GM21381 (cell line): Measurements from ENCODE around the gene ALPP.
"Not testable (repeated sequence)": the region's sequence is repeated elsewhere in the genome, so short reads cannot be mapped to it uniquely, and the experiment has no call there.

Experiments used
- ATAC-seq: cut with Tn5 transposase; IDR thresholded peaks from one replicate; pipeline ENCODE4 v1.9.1; 2021; ENCODE audit warnings: mild to moderate bottlenecking, moderate library complexity; ENCODE audit not compliant: unreplicated experiment

ALPP gene

GRCh38 chr2:232378735-232379151 lies at the start of gene ALPP:
Gene ALPP, plus strand, starts transcription at chr2:232378751. Its CDS starts 52 bp downstream, at chr2:232378803.
- not testable (repeated sequence) for ATAC-seq

- no peak for ATAC-seq
Observed at GRCh38 chr2:232329716-232330067, 48.9 kb upstream of the ALPP start.

GRCh38 chr2:232330068-232330999 lies 48.2 kb upstream of the ALPP start:
- no peak for ATAC-seq

GRCh38 chr2:232331061-232331460 lies 47.5 kb upstream of the ALPP start:
- not testable (repeated sequence) for ATAC-seq

GRCh38 chr2:232331641-232332040 lies 46.9 kb upstream of the ALPP start:
- not testable (repeated sequence) for ATAC-seq

DNA sequence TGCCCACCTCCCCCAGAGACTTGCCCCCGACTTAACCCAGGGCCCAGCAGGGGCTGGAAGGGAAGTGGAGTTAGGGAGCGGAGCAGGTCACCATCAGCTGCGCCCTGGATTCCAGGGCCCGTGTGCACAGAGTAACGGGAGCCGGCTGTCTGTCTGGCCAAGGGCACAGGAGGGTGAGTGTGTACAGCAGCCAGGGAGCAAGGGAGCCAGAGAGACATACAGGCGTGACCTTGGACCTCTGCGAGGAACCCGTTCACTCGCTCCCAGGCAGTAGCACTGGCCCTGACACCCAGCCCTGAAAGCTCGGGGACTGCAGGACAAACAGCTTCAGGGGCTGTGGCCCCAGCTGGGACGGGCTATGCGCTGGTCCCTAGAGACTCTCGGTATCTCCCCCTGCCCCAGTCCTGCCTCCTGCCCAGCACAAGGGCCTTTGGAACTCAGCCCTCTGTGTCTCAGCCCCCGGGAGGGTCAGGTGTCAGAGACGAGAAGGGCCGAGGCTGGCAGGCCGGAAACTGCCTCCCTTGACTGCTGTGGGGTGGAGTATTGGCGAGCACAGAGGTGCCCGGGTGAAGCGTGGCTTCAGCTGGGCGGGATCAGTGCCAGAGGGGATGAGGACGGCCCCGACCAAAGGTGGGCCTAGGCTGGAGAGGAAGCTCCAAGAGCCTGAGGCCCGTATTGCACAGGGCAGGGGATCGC lies 46.2 kb upstream of the ALPP start:
- not testable (repeated sequence) for ATAC-seq

DNA sequence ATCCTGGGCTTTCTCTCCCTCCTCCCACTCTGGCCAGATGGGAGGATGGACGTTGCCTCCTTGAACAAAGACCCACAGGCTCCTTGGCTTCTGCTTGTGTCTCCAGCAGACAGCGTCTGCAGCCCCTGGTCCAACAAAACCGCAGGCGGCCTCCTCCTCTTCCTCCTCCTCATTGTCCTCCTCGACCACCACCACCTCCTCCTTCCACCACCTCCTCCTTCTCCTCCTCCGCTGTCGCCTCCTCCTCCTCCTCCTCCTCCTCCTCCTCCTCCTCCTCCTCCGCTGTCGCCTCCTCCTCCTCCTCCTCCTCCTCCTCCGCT lies 45.7 kb upstream of the ALPP start:
- ATAC-seq, result no peak

DNA sequence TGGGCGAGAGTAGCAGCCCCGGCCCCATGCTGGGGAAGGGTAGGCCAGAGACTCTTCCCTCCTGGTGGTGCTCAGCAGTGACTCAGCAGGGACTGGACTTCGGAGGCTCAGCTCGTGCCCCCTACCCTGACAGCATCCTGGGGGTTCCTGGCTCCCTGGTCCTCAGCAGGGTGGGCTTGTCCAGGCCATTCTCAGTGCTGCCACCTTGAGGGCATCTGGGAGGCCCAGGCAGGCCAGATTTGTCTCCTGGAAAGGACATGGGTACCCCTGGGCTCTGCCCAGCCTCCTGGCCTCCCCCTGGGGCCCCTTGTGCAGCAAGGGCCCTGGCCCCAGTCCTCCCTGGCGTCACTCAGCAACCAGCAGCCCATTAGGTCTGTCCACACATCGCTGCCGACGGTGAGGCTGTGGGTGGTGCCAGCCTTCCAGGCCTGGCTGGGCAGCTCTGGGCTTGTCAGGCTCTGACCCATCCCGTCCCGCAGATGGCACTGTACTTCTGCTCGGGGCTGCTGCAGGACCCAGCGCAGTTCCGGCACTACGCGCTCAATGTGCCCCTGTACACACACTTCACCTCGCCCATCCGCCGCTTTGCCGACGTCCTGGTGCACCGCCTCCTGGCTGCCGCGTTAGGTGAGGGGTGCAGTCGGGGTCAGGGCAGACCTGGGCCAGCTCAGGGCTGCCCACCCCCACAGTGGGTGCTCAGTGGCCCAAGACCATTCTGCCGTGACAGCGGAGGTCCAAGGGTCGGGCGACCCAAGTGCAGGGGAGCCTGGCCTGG lies 45.0 kb upstream of the ALPP start:
- ATAC-seq, result no peak

- not testable (repeated sequence) for ATAC-seq
Observed at GRCh38 chr2:232334136-232334884, 44.2 kb upstream of the ALPP start.

DNA sequence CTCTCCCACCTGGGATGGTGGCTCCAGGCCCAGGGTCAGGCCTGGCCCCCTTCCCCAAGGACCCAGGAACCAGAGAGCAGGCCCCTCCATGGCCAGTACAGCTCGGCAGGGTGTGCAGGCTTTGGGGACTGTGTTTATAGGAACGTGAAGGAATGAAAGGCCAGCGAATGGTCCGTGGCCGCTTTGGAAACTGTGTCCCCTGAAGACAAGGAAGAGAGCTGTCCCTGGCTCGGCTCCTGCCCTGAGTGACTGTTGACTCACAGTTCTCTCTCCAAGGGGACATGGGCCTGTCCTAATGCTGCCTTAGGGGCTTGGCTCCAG lies 43.7 kb upstream of the ALPP start:
- ATAC-seq, result not testable (repeated sequence)

DNA sequence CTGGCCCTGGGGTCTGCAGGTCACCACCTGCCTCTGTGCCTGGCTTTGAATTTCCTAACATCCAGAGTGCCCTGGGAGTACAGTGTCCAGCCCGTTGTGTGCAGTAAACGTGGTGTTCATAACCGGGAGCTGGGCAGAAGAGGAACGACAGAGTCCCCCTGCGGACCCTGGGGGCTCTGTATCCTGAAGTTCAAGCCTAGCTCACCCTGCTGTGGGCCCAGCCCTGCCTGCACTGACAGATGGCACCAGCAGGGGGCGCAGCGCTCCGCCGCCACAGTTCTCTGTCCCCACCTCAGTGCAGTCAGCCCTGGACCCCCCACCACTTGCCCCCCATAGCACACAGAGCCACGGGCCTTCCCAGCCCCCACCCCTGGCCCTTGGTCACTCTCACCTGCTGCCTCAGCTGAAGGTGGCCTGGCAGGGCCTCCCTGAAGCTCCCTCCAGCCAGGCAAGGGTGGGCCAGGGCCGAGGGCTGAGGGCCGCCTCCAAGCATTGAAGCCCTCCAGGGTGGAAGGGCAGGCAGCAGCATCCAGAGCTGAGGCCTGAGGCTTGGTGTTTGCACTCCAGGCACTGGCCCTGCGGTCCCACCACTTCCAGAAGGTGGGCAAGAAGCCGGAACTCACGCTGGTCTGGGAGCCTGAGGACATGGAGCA lies 43.2 kb upstream of the ALPP start:
- ATAC-seq, result not testable (repeated sequence)

GRCh38 chr2:232335859-232336215 lies 42.7 kb upstream of the ALPP start:
- ATAC-seq, result no peak

- no peak for ATAC-seq
Observed at GRCh38 chr2:232336241-232336736, 42.3 kb upstream of the ALPP start.

GRCh38 chr2:232336981-232337720 lies 41.4 kb upstream of the ALPP start:
- no peak for ATAC-seq

DNA sequence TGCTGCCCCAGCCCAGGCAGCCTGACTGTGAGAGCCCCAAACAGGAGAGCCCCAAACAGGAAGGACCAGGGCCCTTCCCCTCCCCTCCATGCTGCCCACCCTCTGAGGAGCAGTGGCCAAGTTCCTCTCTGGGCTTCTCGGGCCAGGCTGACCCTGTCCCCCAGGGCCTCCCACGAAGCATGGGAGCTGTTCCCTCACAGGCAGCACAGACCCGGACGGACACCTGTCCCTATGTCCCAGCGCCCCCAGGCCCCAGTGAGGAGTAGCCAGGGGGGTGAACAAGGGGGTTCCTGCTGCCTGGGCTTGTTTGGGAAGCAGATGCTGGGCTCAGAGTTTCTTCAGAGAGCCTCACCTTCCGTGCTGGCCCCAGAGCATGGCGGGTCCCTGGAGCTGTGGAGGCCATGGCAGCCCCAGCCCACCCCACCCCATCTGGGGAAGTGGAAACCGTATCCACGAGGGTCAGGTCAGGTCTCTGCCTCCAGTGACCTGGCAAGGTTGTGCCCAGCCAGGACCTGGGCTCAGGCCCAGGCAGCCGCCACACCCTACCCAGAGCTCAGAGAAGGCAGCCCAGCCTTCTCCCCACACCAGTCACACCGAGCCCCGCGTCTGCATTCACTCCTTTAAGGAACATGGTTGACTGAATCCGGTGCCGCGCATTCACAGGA lies 40.3 kb upstream of the ALPP start:
- ATAC-seq, result not testable (repeated sequence)

GRCh38 chr2:232338759-232339106 lies 39.8 kb upstream of the ALPP start:
- no peak for ATAC-seq

DNA sequence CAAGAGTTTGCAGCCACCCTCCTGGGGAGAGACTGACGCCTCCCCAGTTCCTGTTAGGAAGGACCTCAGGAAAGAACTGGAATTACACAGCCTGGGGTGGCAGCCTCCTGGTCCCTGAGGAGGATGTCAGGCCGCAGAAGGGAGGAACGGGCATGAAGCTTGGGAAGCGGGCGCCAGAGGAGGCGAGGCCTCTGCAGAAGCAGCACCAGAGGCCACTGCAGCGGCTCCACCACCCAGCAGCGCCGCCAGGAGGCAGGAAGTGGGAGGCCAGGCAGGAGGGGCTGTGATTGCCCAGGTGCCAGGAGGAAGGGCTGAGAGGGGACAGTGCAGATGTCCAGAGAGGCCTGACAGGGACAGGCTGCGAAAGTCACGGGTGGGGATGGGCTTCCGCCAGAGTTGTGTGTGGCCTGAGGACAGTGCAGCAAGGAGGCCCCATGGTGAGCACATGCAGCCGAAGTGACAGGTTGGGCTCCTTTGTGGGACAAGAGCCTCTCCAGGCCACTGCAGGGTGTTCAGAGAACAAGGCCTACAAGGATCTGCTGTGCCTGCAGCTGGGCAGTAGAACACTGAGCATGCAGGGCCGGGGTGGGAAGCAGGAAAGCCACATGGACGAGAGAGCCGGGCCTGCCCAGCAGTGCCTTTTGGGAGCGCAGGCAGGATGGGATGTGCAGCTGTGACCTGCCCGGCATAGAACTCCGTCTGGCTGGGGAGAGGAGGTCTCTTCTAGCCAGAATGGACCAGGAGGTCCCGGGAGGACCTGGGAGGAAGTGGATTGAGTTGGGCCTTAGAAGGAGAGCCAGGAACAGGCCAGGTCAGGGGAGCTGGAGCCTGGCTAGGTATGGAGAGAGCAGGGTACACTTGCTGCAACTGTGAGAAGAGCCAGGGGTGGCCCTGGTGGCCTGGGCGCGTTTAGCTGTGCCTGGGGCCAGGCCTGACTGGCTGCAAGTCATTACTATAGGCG lies 39.1 kb upstream of the ALPP start:
- no peak for ATAC-seq
